Pulmonary artery endothelial cell (primary cell): ENCODE results near the gene SSBP3. TPM values are rescaled to one million over a fixed set of nuclear protein-coding genes. Genes with fewer than 3 reads are reported as not detected.
"Not testable (repeated sequence)": the region's sequence is repeated elsewhere in the genome, so short reads cannot be mapped to it uniquely, and the experiment has no call there.

ENCODE experiments used
- DNase-seq: peaks from one replicate; pipeline ENCODE4 v3.0.0-alpha.2; 2011; ENCODE audit warnings: low read depth, low spot score
- total RNA-seq: library from RNA; depleted of rRNA; stranded (reverse); fragments of >200 nt; gene quantifications from 2 replicates; pipeline ENCODE4 v1.2.3, GENCODE V29; 2014

The SSBP3 gene
- total RNA-seq, 1 donor from 2014 or later = 12.1 TPM

DNA sequence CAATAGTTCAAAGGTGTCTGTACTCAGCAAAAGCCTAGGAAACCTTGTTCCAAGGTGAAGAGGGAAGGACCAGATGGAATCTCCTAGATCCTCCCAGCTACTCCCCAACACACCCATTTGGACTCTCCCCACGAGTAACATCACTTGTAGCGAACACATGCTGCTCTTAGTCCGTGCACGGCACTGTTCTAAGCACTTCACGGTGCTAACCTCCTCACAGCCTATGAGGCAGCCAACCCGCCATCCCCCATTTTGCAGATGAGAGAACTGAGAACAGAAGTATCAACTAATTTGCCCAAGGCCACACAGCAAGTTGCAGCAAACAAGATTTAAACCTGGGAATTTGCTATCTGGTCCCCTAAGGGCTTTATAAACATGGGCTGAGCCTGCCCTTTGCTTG is 182.0 kb downstream of the SSBP3 start:
- DNase-seq = no peak

DNA sequence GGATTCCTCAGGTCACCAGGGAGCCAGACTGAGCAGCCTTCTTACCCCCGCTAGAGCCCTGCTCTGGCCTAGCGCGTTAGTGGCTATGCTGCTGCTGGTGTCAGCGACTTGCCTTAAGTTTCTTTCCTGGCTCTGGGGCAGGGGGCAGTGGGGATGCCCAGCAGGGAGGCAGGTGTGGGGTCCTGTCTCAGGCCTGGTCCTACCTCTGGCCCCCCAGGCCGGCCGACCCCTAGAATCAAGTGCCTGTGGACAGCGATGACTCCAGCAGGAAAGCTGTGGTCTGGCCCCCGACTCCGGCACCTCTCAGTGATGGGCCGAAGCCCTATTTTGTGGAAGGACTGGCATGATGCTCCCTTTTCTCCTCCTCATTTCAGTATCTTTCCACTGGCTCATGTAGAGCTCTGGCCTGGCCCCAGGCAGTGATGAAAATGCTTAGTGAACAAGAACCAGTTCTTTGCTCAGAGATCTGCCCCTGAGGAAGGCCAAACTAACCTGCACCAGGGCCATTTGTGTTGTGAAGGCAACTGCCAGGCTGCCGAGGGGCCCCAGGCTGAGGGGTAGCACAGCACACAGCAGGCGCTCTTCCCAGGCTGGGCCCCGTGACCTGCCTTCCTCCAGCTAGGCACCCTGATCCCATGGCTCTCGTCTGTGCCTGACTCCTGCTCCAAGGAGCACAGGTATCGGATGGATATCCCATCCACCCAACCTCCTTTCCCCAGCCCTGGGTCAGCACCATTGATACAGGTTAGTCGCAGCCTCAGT is 182.6 kb downstream of the SSBP3 start:
- no peak for DNase-seq

DNA sequence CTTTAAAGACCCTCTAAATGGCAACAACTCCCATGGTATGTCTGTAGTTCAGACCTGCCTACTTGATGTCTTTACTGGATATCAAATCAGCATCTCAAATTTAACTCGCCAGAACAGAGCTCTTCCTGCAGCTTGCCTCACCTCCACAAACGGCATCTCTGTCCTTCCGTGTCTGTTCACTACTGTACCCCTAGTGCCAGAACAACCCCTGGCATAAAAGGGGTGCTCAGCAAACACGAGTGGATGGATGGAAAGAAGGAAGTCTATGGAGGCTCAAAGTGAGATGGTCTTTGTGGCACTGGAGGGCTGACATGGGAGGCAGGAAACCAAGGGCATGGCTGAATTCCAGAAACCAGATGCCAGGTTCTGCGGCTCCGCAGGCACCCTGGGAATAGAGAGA is 183.5 kb downstream of the SSBP3 start:
- no peak for DNase-seq

DNA sequence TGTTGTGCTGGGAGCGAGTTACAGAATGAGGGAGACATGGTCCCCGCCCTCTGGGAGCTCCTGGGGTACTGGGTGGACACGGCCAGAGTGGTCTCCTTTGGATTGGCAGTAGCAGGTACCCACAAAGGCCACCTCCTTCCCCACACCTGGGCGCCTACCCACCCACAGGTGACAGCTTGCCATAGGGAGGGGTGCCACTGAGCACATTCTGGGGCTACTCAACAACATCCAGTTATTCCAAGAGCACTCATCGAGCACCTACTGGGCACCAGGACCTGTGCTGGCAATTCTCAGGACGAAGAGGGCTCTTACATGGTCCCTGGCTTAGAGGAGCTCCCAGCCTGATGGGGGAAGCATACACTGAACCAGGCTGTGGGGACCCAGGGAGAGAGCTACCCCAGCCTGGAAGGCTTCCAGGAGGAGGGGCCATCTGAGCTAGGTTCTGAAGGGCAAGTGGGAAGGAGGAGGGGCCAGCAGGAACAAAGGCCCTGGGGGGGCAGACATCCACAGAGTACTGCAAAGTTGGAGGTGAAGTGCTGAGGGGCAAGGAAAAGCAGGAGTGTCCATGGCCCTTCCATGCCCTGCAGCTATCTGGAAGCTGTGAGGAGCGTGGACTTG is 184.2 kb downstream of the SSBP3 start:
- DNase-seq = no peak

DNA sequence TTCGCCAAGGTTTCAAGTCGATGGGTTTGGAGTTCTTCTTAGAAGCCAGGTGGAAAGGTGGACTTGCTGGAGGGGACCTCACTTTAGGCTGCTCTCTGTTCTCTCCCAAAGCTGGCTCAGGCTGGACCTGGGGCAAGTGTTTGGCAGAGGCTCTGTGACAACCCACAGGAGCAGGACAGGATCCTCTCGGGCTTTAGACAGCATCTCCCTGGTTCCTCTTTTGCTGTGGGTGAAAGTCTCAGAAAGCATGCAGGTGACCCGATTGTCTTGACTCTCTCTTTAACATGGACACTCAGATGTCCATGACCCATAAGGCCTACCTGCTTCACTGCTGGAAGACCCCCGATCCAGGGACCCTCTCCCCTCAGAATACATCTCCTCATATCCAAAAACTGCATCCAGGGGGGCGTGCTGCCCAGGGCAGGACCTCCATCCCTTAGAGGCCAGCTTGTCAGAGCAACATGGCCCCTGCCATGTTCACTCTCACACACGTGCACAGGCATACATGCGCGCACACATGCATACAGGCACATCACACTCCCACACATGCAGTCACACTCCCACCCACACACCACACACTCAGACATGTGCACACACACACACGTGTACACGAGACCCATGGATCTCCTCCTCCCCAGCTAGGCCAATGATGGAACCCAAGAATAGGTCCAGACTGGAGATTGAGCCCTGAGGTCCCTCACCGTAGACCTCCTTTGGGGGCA is 184.9 kb downstream of the SSBP3 start:
- DNase-seq = no peak

DNA sequence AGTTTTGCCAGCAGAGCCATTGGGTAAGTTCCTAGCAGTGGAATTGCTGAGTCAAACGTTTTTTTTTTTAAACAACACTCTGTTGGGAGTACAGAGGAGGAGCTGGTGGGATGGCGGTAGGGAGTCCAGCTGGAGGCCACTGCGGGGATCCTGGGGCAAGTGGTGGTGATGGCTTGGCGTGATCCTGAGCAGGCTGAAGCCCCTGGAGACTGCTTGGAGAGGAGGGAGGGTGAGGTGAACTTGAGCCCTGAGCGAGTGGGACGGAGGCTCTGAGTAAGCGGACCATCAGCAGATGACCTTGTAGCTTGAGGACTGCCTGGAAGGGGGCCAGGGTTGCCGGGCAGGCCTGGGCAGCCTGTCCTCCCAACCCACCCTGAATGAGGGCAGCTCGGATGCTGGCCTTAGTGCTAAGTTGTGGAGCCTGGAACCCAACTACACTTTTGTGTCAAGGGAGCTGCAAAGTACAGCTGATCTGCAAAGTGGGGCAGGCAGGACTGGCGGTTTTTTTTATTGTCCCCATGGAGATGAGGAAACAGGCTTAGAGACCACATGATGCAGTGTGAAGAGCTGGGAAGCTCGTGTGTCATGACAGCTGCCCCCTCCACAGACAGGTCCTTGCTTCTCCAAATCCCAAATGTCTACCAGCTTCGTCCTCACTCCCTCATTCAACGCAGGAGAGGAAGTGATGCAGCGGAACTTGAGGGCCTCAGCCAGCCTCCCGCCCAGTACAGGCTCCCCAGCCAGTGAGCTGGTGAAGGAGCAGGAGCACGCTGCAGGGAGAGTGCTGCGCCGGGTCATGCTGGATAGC is 186.0 kb downstream of the SSBP3 start:
- DNase-seq = no peak

DNA sequence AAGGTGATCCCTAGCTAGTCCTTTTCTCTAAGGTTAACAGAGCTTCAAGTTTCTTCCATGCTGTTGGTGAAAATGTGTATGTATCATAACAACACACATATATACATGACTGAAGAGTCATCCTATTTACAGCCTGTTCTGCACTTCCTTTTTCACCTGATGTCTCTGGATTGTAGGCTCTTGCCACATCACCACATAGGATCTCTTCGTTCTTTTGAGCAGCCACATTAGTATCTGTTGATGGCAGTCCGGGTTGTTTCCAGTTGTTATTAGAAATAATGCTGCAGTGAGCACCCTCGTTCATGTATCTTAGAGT is 186.5 kb downstream of the SSBP3 start:
- no peak for DNase-seq

DNA sequence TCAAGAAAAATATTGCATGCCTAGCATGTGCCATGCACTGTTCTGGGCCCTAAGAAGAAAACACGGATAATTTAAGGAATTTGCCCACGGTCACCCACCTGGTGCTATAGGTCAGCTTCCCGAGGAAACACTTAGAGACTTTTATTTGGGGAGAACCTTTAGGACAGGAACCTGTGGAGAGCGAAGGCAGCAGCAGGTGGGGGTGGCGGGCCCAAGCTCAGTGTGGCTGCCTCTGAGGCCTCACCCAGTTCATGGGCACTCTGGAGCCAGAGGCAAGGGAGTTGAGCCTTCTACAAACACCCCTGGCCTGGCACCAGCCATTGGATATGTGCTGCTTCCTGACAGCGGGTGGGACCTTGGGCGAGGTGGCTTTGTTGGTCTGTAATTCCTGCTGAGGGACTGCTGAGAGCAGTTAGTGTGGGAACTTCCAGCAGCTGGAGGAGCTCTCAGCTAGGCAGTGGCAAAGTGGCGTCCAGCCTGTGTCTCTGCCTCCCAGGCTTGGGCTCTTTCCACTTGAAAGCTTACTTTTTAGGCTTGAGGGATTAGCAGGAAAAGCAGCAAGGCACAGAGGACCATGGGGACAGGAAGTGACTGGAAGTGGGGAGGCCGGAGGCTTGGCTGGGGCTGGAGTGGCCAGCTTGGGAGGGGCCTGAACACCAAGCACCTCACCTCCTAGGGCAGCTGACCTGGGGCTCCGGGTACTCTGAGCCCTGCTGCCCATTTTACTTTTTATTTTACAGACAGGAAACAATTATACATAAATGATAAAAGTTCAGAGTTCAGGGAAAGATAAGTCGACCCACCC is 187.1 kb downstream of the SSBP3 start:
- no peak for DNase-seq

DNA sequence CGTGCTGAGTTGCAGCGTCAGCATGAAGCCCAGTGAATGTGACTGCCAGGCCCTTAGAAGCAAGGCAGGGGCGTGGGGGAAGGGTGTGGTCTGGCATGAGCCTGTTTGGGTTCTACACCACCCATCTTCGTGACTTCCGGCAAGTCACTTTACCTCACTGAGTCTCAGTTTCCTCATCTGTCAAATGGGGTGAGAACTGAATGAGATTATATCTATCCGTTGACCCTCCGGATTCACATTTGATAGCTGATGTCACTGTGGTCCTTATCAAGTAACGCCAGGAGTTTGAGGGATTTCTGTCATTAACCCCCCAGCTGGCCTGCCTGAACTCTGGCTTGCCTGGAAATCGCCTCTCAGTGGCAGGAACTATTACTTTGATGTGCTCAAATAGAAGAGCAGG is 190.7 kb downstream of the SSBP3 start:
- no peak for DNase-seq

DNA sequence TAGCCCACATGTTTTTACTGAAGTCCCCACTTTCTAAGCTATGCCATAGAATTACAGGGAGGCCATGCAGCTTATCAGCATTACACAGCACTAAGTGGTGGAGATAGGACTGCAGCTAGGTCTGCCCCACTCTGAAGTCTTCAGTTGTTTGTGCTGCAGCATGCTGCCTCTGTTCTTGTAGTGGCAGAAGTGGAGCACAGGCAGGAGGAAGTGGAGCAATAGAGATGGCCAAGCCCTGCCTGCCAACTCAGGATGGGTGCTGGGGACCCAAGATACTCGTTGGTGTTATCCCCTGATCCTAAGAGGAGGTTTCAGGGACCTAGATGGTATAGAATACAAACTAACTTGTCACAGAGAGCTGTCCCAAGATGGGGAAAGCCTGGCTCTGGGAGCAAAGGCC is 193.3 kb downstream of the SSBP3 start:
- DNase-seq = no peak

DNA sequence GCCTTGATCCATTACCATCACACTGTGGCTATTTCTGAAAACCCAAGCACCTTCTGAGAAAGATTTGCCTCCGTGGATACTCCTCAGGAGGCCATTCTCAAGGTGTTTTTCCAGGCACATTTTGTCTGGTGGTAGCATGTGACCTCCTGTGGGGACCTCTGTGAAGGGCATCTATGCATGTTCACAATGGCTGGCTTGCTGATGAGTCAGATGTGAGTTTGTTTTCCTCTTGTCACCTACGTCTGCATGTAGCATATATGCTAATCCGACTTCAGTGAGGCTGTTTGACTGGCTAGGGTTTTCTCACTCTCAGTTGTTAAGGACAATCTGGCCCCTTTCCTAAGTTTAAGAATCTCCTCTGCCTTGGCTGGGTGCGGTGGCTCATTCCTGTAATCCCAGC is 198.3 kb downstream of the SSBP3 start:
- not testable (repeated sequence) for DNase-seq

DNA sequence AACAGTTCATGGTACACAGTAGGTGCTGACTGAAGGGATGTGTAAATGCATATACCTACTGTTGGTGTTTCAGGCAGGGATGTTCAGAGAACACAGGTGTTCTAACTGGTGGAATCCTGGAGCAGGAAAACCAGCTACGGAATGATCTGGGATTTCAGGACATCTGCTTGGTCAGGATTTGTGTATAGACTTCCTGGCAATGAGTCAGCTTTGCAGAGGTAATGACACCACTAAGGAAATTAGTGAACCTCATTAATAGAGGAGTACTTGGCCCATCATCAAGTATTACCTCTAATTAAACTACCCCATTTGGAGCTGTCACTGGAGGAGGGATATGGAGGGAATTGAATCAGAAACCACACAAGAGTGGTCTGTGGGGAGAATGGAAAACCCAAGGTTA is 198.9 kb downstream of the SSBP3 start:
- DNase-seq = no peak

DNA sequence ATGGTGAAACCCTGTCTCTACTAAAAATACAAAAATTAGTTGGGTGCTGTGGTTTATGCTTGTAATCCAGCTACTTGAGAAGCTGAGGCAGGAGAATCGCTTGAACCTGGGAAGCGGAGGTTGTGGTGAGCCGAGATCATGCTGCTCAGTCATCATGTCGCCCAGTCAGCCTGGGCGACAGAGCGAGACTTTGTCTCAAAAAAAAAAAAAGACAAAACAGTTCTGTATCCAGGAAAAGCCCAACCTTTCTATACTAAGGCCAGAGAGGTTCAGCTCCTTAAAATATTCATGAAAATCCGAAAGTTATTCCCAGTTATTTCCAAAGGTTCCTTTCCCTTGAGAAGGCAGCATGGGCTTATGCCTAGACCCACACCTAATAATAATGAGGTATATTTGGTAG is 202.0 kb downstream of the SSBP3 start:
- DNase-seq = no peak

DNA sequence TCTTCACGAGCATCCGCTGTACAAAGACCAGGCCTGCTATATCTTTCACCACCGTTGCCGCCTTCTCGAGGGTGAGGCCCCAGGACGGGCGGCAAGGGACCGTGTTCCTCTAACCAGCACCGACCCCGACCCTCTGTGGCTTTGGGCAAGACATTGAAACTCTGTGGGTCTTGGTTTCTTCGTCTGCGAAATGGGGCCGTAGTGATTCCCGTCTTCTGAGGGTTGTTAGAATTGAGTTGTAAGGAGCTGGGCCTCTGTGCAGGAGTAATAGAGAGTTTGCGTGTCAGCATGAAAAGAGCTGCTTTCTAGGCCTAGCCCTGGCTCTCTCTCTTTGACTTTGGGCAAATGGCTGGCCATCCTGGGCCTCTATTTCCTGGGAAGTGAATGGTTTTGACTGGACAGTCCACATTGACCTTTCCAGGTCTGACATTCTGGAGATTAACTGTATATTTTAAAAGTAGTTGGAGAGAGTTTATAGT is 205.6 kb downstream of the SSBP3 start:
- no peak for DNase-seq

DNA sequence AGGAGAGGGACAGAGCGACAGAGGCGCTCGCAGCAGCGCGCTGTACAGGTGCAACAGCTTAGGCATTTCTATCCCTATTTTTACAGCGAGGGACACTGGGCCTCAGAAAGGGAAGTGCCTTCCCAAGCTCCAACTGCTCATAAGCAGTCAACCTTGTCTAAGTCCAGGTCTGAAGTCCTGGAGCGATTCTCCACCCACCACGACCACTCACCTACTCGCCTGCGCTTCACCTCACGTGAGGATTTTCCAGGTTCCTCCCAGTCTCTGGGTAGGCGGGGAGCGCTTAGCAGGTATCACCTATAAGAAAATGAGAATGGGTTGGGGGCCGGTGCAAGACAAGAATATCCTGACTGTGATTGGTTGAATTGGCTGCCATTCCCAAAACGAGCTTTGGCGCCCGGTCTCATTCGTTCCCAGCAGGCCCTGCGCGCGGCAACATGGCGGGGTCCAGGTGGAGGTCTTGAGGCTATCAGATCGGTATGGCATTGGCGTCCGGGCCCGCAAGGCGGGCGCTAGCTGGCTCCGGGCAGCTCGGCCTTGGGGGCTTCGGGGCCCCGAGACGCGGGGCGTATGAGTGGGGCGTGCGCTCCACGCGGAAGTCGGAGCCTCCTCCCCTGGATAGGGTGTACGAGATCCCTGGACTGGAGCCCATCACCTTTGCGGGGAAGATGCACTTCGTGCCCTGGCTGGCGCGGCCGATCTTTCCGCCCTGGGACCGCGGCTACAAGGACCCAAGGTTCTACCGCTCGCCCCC is 206.3 kb downstream of the SSBP3 start, which contains the start of the genes CYB5RL and MRPL37:
Gene CYB5RL (minus strand): TSS at position 266 of the 754 bp plus-strand sequence. CDS start 4,414 bp downstream, outside the sequence.
Gene MRPL37 (plus strand): TSS at position 403 of the 754 bp plus-strand sequence. CDS start 77 bp downstream, at position 480.
- peak; percentile 86 for DNase-seq

DNA sequence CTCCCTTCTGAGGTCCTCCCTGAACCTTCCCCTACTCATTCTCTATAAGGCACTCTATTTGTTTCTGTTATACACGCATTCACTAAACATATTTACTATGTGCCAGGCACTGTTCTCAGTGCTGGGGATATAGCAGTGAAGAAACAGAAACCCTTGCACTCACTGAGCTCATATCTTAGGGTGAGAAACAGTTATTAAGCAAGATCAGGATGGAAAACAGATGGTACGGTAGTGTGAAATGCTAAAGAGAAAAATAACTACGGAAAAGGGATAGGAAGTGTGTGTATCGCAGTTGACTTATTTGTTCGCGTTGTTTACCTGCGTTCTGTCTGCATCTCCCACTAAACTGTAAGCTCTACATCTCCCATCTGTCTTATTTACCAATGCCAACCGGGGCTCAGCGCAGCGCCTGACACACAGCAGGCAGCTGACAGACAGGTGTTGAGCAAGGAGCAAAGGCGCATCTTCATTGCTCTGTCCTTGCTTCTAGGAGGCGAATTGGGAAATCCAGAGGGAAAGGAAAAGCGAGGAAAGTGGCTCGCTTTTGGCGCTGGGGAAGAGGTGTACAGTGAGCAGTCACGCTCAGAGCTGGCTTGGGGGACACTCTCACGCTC is 206.9 kb downstream of the SSBP3 start:
- DNase-seq = no peak

DNA sequence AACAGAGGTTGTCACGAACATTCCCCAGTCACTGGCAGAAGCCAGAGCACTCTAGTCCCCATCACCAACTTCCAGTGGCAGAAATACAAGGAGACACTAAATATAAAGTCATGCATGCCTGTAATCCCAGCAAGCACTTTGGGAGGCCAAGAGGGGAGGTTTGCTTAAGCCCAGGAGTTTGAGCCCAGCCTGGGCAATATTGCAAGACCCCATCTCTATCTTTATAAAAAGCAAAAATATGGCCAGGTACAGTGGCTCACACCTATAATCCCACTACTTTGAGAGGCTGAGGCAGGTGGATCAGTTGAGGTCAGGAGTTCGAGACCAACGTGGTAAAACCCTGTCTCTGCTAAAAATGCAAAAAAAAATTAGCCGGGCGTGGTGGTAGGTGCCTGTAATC is 212.7 kb downstream of the SSBP3 start:
- DNase-seq = no peak

DNA sequence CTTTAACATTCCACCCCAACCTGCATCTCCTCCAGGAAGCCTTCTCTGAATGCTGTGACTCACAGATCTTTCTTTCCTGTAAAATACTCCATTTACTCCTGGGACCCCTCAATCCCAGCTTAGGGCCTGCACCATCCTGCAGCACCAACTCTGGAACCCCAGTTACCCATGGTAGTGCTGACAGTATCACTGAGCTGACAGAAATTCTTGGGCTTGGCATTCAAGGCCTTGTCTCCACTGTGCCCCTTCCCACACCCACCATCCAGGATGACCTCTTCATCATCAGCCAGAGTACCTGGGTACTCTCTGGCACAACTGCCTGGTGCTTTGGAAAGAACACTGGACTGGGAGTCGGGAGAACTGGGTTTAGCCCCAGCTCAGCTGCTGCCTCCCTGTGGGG is 214.7 kb downstream of the SSBP3 start:
- no peak for DNase-seq

DNA sequence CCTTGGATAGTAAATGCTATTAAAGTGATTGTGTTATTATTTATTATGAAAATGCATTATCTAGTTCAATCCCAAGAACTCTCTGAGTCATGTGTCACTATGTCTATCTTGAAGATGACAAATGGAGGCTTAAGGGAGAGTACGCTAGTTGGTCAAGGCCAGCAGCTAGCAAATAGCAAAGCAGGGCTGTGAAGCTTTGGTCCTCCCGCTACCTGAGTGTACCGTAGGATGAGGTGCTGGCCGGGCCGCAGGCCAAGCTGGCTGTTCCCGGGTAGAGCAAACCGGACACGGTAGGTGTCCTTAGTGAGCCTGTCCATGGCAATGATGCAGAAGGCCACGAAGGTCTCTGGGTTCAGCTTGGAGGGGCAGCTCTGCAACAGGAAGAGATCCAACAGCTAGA is 215.7 kb downstream of the SSBP3 start:
- DNase-seq = no peak

DNA sequence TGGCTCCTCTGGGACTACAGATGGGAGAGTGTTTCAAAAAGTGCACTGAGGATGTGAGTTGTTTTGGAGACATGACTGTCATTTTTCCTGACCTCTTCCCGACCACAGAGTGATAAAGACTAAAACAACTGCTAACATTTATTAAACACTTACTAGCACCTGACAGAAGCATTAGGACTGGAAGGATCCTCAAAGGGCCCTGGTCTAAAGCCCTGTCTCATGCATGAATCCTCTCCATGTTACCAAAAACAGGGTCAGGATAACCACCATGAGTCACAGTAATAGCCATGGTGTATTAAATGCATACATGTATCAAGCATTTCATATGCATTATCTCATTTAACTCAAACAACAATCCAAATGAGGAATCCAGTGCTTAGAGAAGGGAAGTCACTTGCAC is 217.9 kb downstream of the SSBP3 start:
- DNase-seq = no peak
